ENCODE measurements around the gene VDR.

The VDR gene

DNA sequence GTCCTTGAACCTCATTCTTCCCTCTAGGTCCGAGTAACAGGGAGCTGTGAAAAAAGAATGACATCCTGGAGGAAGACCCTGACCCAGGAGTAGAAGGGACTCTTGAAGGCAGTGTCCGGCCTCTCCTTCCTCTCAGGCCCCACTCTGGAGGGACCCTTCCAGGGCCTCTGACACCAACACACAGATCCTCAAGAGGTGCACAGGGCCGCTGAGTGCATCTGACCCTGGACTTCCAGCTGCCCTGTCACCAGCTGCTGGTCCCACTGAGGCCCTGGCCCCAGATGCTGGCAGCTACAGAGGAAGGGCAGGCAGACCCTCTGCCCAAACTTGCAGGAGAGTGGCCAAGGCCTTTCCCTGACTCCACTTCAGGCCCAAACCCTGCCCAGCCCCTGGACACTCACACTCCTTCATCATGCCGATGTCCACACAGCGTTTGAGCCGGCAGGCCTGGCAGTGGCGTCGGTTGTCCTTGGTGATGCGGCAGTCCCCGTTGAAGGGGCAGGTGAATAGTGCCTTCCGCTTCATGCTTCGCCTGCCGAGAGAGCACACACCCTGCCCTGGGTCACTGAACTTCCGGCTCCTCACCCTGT lies 40.1 kb downstream of the VDR start:
- TF ChIP-seq, protein P1, sequence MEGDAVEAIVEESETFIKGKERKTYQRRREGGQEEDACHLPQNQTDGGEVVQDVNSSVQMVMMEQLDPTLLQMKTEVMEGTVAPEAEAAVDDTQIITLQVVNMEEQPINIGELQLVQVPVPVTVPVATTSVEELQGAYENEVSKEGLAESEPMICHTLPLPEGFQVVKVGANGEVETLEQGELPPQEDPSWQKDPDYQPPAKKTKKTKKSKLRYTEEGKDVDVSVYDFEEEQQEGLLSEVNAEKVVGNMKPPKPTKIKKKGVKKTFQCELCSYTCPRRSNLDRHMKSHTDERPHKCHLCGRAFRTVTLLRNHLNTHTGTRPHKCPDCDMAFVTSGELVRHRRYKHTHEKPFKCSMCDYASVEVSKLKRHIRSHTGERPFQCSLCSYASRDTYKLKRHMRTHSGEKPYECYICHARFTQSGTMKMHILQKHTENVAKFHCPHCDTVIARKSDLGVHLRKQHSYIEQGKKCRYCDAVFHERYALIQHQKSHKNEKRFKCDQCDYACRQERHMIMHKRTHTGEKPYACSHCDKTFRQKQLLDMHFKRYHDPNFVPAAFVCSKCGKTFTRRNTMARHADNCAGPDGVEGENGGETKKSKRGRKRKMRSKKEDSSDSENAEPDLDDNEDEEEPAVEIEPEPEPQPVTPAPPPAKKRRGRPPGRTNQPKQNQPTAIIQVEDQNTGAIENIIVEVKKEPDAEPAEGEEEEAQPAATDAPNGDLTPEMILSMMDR (IDR thresholded peaks at IDR 0.05; ENCODE audit: low read depth, low read length, missing control alignments), result no peak
- DNase-seq (ENCODE audit: low read depth), result no peak
- no peak overlapping the region for H3K4me3 ChIP-seq (ENCODE audit: low read depth, low read length)

DNA sequence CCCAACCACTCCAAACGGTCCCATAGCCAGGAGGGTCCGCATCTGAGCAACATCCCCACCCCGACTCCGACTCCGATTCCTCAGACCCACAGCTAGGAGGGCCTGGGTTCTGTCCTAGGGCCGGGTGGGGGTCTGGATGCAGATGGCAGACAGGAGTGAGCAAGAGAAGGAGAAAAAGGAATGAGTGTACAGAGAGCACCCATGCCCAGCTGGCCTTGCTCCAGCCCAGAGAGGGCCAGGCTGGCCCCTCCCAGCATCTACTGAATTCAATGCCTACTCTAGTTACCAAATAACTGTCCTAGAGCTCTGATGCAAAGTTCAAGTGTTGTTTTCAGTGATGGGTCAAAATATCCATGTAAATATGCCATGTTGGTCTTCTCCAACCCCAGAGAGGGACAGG lies 40.8 kb downstream of the VDR start:
- TF ChIP-seq, protein P1 (IDR thresholded peaks at IDR 0.05; ENCODE audit: low read depth, low read length, missing control alignments), result no peak
- no peak overlapping the region for H3K4me3 ChIP-seq (ENCODE audit: low read depth, low read length)
- no peak for DNase-seq (ENCODE audit: low read depth)

DNA sequence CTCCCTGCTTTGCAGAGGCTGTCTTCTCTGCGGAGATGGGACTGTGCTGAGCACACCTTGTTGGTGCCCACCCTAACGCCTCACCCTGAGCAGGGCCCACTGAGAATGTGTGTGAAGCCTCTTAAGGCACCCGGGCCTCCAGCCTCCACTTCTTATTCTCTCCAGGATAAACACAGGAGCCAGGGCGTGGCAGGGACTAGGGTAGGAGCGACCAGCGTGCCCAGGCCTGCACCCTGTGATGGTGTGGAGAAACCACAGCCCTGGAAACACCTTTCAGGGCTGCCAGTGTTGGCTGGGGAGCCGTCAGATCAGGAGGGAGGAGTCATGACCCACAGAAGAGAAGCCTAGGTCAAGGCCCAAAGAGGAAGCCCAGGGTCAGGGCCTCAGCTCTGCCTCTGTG lies 41.3 kb downstream of the VDR start:
- DNase-seq (ENCODE audit: low read depth), result no peak
- TF ChIP-seq, protein P1 (IDR thresholded peaks at IDR 0.05; ENCODE audit: low read depth, low read length, missing control alignments), result no peak
- H3K4me3 ChIP-seq (ENCODE audit: low read depth, low read length), result no peak overlapping the region

DNA sequence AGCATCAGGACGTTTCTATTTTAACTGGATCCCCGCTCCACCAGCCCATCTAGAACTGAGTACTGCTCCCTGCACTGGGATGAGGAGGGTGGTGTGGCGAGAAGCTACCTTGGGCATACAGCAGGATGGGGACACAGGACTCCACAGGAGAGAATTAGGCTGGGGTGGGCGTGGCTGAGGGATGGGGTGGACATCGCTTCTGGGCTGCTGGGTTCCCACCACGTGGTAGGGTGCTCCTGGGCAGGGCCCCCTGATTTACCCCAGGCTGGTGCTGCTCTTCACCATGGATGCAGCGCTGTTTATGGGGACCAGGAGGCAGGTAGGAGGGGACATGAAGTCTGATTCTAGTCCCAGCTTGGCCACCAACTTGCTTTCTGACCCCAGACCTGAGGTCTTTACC lies 41.9 kb downstream of the VDR start:
- TF ChIP-seq, protein P1 (IDR thresholded peaks at IDR 0.05; ENCODE audit: low read depth, low read length, missing control alignments), result no peak
- DNase-seq (ENCODE audit: low read depth), result no peak
- no peak overlapping the region for H3K4me3 ChIP-seq (ENCODE audit: low read depth, low read length)

DNA sequence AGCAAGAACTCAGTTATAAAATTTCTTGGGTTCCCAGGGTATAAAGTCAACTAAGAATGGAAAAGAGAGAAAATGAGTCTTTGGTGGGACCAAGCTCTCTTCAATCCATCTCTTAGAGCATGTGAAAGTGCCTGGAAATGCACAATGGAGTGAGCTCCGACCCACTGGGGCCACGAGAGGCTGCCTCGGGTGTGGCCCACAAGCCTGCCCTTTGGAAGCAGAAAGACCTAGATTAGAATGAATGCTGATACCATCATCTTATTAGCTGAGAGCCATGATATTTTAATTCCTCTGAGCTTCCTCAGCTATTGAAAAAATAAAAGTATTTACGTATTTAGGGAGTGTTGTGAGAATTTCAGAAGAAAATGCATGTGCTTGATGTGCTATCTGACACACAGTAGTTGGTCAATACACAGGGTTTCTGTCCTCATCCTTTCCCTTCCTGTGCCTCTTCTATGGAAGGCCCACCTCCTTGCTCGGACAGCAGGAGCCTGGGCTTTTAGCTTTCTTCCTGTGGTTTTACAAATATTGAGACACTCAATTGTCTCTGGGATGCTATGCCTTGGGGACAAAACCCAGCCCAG lies 42.5 kb downstream of the VDR start:
- DNase-seq (ENCODE audit: low read depth), result no peak
- TF ChIP-seq, protein P1 (IDR thresholded peaks at IDR 0.05; ENCODE audit: low read depth, low read length, missing control alignments), result no peak

DNA sequence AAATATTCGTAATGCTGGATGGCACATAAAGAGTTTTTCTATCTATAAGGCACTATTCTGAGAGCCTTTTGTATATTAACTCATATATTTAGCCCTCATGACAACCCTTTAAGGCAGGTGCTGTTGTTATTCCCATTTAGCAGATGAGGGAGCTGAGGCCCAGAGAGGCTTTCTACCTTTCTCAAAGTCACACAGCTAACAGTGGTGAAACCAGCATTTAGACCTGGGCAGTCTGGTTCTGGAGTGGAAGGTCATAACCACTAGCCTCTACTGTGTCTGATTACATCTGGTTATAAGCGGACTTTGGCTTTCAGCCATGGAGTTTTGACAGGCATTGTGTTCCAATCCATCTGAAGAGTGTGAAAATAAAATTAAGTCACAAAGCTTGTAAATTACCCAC lies 43.9 kb downstream of the VDR start:
- no peak for DNase-seq (ENCODE audit: low read depth)
- TF ChIP-seq, protein P1 (IDR thresholded peaks at IDR 0.05; ENCODE audit: low read depth, low read length, missing control alignments), result no peak

More for the DNA sequence above, 42.5 kb downstream of the VDR start:
- H3K4me3 ChIP-seq (ENCODE audit: low read depth, low read length), result no peak overlapping the region

DNA sequence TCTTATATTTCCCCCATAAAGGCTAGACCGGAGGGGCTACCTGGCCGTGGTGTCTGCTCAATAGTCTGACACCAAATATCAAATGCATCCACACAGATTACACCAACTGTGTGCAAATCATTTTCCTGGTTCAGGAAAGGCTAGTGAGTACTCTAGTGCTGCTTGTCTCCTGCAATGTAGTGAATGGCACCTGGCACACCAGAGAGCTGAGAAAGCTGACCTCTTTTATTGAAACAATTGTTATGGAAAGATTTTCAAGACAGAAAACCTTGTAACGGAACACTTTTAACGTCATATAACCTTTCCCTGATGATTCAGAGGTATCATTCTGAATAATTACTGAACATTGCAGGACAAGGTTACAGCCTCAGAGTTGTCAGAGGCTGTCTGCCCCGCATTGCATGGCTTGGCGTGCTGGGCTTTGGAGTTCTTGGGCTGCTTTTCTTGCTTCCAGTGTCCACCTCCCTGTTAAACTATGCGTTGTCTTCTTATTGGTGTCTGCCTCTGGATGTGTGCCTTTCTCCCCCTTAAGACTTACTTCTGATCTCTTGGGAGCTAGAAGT lies 44.4 kb downstream of the VDR start:
- H3K4me3 ChIP-seq (ENCODE audit: low read depth, low read length), result no peak overlapping the region
- TF ChIP-seq, protein P1 (IDR thresholded peaks at IDR 0.05; ENCODE audit: low read depth, low read length, missing control alignments), result no peak
- DNase-seq (ENCODE audit: low read depth), result no peak

More for the DNA sequence above, 43.9 kb downstream of the VDR start:
- no peak overlapping the region for H3K4me3 ChIP-seq (ENCODE audit: low read depth, low read length)
